GM23248 (cell line): ENCODE data around the gene MAN1C1. TPM values are rescaled to one million over a fixed set of nuclear protein-coding genes. Genes with fewer than 3 reads are reported as not detected.

Source experiments
- DNase-seq: peaks from one replicate; pipeline ENCODE4 v3.0.0-alpha.2; 2015
- H2AFZ ChIP-seq: fragments of 200-600 bp; sonication (generic); 2 replicates; pipeline ENCODE4 v1.6.1; 2016; ENCODE audit warnings: antibody characterized with exemption
- H3F3A ChIP-seq: fragments of 200-600 bp; sonication (generic); 2 replicates; pipeline ENCODE4 v1.6.1; 2016; ENCODE audit warnings: mild to moderate bottlenecking, antibody characterized with exemption, mixed run types; ENCODE audit not compliant: insufficient read depth
- H3K27ac ChIP-seq: fragments of 200-600 bp; sonication (generic); 2 replicates; pipeline ENCODE4 v1.5.1; 2016; ENCODE audit warnings: mild to moderate bottlenecking
- H3K27me3 ChIP-seq: fragments of 200-600 bp; sonication (generic); replicated peaks from 2 replicates; pipeline ENCODE4 v1.6.1; 2016; ENCODE audit warnings: mild to moderate bottlenecking; ENCODE audit not compliant: insufficient read depth
- H3K36me3 ChIP-seq: fragments of 200-600 bp; sonication (generic); 2 replicates; pipeline ENCODE4 v1.6.1; 2016; ENCODE audit warnings: low read depth, mild to moderate bottlenecking
- H3K4me1 ChIP-seq: fragments of 200-600 bp; sonication (generic); 2 replicates; pipeline ENCODE4 v1.6.1; 2016; ENCODE audit warnings: mild to moderate bottlenecking; ENCODE audit not compliant: insufficient read depth
- H3K4me2 ChIP-seq: fragments of 200-600 bp; sonication (generic); one replicate; pipeline ENCODE4 v1.6.1; 2016; ENCODE audit warnings: mild to moderate bottlenecking; ENCODE audit not compliant: unreplicated experiment
- H3K4me3 ChIP-seq: fragments of 200-600 bp; sonication (generic); 2 replicates; pipeline ENCODE4 v1.5.1; 2016; ENCODE audit warnings: mild to moderate bottlenecking
- H3K79me2 ChIP-seq: fragments of 200-600 bp; sonication (generic); 2 replicates; pipeline ENCODE4 v1.6.1; 2016; ENCODE audit warnings: mild to moderate bottlenecking; ENCODE audit not compliant: insufficient read depth
- H3K9ac ChIP-seq: fragments of 200-600 bp; sonication (generic); 2 replicates; pipeline ENCODE4 v1.6.1; 2016; ENCODE audit warnings: mild to moderate bottlenecking
- H3K9me2 ChIP-seq: fragments of 200-600 bp; sonication (generic); 2 replicates; pipeline ENCODE4 v1.6.1; 2016; ENCODE audit warnings: mixed run types, mild to moderate bottlenecking, moderate library complexity; ENCODE audit not compliant: insufficient read depth
- H3K9me3 ChIP-seq: fragments of 200-600 bp; sonication (generic); one replicate; pipeline ENCODE4 v1.6.1; 2017; ENCODE audit warnings: low read depth
- H4K20me1 ChIP-seq: fragments of 200-600 bp; sonication (generic); 2 replicates; pipeline ENCODE4 v1.6.0; 2016; ENCODE audit not compliant: insufficient read depth
- EZH2 ChIP-seq: fragments of 200-600 bp; sonication (generic); IDR thresholded peaks from 2 replicates; pipeline ENCODE4 v1.6.1; 2018; ENCODE audit warnings: antibody characterized with exemption, mild to moderate bottlenecking; ENCODE audit not compliant: insufficient read depth, poor library complexity, severe bottlenecking
- EZH2phosphoT487 ChIP-seq: fragments of 200-600 bp; sonication (generic); IDR thresholded peaks from 2 replicates; pipeline ENCODE4 v1.6.1; 2018; ENCODE audit warnings: antibody characterized with exemption, moderate library complexity, mild to moderate bottlenecking, low read depth; ENCODE audit not compliant: insufficient read depth
- WGBS, 2 experiments: methylation state at CpG; one replicate each; pipeline ENCODE4 v1.1.6; 2015 to 2017; ENCODE audit warnings: low lambda C conversion rate in 2 of 2, low coverage in 1 of 2; ENCODE audit errors: missing lambda C conversion rate in 2 of 2; 5-methylcytosine and 5-hydroxymethylcytosine counted together
- in situ Hi-C: fragments of 300-500 bp; cut with MboI; formaldehyde crosslinking; loops from 2 replicates; pipeline ENCODE4 v1.15.0; 2020
- polyA plus RNA-seq: library from polyadenylated mRNA; unstranded; fragments of >200 nt; fragmentation: Nextera tagmentation; extraction: Ambion mirVana; gene quantifications from 2 replicates; pipeline ENCODE4 v1.2.1, GENCODE V29; 2016
- total RNA-seq: library from RNA; depleted of rRNA; stranded (reverse); fragments of >200 nt; shearing (Covaris generic); gene quantifications from 2 replicates; pipeline ENCODE4 v1.2.3, GENCODE V29; 2014

The MAN1C1 gene
- total and polyA plus RNA-seq, 2 experiments from 2014 or later: 0.29 to 1.1 TPM

DNA sequence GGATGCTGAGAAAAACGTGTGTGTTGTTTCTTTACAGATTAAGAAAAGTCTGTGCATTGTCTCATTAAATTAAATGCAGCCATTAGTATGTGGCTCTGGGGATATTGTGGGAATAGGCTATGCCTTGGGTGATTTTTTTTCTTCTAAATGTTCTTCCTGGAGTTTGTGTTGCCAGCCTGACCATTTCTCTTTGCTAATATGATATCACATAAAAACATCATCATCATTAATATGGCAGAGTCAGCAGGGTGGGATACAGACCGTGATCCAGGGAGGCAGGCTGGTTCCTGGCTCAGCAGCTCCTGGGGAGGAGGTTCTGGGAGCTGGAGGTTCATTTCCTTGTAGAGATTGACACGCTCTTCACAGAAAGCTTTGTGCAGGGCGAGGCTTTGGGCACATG lies 122.8 kb downstream of the MAN1C1 start:
- TF ChIP-seq EZH2phosphoT487 (no peak), EZH2 (no peak)
- H3K4me3 ChIP-seq: no peak overlapping the region

DNA sequence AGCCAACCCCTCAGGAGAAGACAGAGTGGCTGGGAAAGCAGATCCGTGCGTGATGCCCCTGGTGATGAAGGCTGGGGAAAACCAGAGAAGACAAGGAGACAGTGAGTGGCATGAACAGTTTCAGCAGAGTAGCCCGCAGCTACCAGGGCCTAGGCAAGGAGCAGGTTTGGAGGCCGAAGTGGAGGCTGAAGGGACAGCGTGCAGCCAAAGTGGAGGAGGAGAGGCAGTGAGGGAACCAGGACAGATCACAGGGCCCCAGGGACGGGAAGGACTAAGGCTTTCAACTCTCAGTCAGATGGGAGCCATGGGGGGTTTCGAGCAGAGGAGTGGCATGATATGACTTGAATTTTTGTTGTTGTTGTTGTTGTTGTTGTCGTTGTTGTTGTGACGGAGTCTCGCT lies 123.5 kb downstream of the MAN1C1 start:
- in situ Hi-C loops: no loop called here
- no peaks in the 10 kb centered on the region for H3K27me3 ChIP-seq
- no peaks in the 10 kb centered on the region for H3K9me3 ChIP-seq
- no peaks in the 10 kb centered on the region for H3K36me3 ChIP-seq
- no peaks in the 10 kb centered on the region for H3F3A ChIP-seq
- no peaks in the 10 kb centered on the region for H3K9me2 ChIP-seq
- H4K20me1 ChIP-seq: no peaks in the 10 kb centered on the region
- TF ChIP-seq EZH2: no peak
- no peak for TF ChIP-seq EZH2phosphoT487
- no peak for DNase-seq
- no peak overlapping the region for H2AFZ ChIP-seq
- H3K4me3 ChIP-seq: no peak overlapping the region
- H3K9ac ChIP-seq: no peak overlapping the region
- H3K27ac ChIP-seq: no peak overlapping the region
- peaks cover 8% of the 10 kb centered on the region for H3K4me1 ChIP-seq
- 85 to 86% methylated on average over 10 of the region's 10 CpGs for WGBS, 2 experiments
- no peaks in the 10 kb centered on the region for H3K79me2 ChIP-seq
- H3K4me2 ChIP-seq: no peak overlapping the region

More for the DNA sequence above, 122.8 kb downstream of the MAN1C1 start:
- H3K4me1 ChIP-seq: peaks cover 8% of the 10 kb centered on the region
- no peak overlapping the region for H3K27ac ChIP-seq
- no peaks in the 10 kb centered on the region for H3K36me3 ChIP-seq
- no peaks in the 10 kb centered on the region for H3K79me2 ChIP-seq
- H4K20me1 ChIP-seq: no peaks in the 10 kb centered on the region
- WGBS, 2 experiments: 35 to 38% methylated on average over 4 of the region's 4 CpGs
- H3K9ac ChIP-seq: no peak overlapping the region
- no peaks in the 10 kb centered on the region for H3K9me2 ChIP-seq
- no peaks in the 10 kb centered on the region for H3F3A ChIP-seq
- H2AFZ ChIP-seq: no peak overlapping the region
- in situ Hi-C loops: no loop called here
- H3K9me3 ChIP-seq: no peaks in the 10 kb centered on the region
- H3K4me2 ChIP-seq: no peak overlapping the region
- DNase-seq: no peak
- no peaks in the 10 kb centered on the region for H3K27me3 ChIP-seq

DNA sequence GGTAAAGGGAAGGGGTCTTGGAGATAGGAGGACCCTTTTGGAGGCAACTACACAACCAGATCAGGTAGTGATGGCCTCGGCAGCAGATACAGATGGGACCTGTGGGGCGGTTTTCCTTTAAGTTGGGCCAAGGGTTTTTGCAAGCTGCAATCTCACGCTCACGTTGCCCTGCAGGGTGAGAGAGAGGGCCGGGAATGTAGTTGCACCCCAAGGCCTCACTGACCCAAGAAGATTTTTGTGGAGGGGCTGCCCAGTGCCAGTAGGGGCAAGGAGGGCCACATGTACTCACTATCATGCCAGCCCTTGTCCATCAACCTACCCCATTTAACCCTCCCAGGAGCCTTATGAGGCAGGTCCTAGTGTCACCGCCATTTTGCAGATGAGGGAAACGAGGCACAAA lies 125.7 kb downstream of the MAN1C1 start:
- Histone ChIP-seq H3K4me3 (no peak overlapping the region), H3K4me2 (no peak overlapping the region), H3F3A (no peaks in the 10 kb centered on the region), H3K4me1 (peaks cover 8% of the 10 kb centered on the region), H3K27me3 (no peaks in the 10 kb centered on the region), H2AFZ (no peak overlapping the region), H4K20me1 (no peaks in the 10 kb centered on the region), H3K9ac (no peak overlapping the region), H3K9me2 (no peaks in the 10 kb centered on the region), H3K27ac (no peak overlapping the region), H3K36me3 (no peaks in the 10 kb centered on the region), H3K79me2 (no peaks in the 10 kb centered on the region), H3K9me3 (no peaks in the 10 kb centered on the region)
- in situ Hi-C loops: no loop called here
- no peak for DNase-seq
- TF ChIP-seq EZH2phosphoT487: no peak
- TF ChIP-seq EZH2: no peak
- 86 to 91% methylated on average over 7 of the region's 7 CpGs for WGBS, 2 experiments

DNA sequence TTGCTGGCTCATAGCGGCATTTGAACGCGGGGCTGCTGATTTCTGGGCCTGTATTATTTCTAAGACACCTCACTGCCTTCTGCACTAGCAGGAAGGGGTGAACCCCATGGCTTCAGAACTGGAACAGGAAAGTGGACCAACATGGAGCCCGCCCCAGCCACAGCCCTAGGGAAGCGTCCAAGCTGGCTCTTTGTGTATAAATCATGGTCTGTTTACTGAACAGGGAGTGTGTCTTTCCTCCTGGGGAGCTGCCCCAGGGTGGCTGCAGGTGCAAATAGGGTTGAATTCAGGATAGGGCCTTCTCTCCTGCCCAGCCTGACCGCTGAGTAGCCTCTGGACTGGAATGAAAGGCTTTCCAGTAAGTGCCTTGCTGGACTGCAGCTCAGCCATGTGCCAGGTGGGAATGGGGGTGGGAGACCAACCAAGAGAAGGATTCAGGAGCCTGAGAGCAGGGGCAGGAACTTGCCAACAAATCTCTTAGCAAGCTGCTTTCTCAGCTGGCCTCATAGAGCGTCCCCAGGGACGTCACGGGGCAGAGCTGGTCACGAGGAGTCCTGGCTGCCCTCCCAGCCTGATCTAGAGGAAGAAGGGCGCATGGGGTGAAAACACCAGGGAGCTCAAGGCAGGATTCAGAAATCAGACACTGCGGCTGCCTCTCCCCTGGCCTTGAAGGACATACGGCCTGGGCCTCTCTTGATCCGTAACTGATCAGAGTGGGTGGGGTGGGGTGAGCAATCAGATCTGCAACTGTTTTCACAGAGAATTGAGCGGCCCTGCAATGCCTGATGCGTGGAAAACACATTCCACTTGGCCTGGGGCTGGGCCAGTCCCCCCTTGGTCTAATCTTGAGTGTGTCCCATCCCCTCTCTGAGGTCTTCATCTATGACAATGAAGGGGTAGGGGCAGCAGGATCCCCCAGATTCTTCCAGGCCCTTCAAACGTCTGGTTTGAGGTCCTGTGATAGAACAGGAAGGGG lies 126.9 kb downstream of the MAN1C1 start:
- no peak for TF ChIP-seq EZH2phosphoT487
- TF ChIP-seq EZH2: no peak
- no peaks in the 10 kb centered on the region for H3K36me3 ChIP-seq
- peak overlapping the region; percentile 23; the same call in 1 of the 2 replicates for H3K9ac ChIP-seq
- no peaks in the 10 kb centered on the region for H3K79me2 ChIP-seq
- H3K27ac ChIP-seq: no peak overlapping the region
- H3F3A ChIP-seq: no peaks in the 10 kb centered on the region
- H3K9me2 ChIP-seq: no peaks in the 10 kb centered on the region
- H3K9me3 ChIP-seq: no peaks in the 10 kb centered on the region
- H2AFZ ChIP-seq: peak overlapping the region; percentile 54
- peaks cover 8% of the 10 kb centered on the region for H3K4me1 ChIP-seq
- no peak overlapping the region for H3K4me3 ChIP-seq
- H3K27me3 ChIP-seq: no peaks in the 10 kb centered on the region; the same call in 1 of the 2 replicates
- H4K20me1 ChIP-seq: no peaks in the 10 kb centered on the region
- 36 to 47% methylated on average over 17 of the region's 17 CpGs for WGBS, 2 experiments
- peak; percentile 88 for DNase-seq
- in situ Hi-C loops: no loop called here
- peak overlapping the region; percentile 21 for H3K4me2 ChIP-seq
